Smooth muscle cell (in vitro differentiated cells): ENCODE measurements around the gene CFAP251. TPM values are rescaled to one million over a fixed set of nuclear protein-coding genes. Genes with fewer than 3 reads are reported as not detected.

Experiments
- DNase-seq: peaks from one replicate; lab custom pipeline; 2025; ENCODE audit not compliant: unreplicated experiment; lab: John Stamatoyannopoulos, UW
- H2AFZ ChIP-seq: fragments of 200-600 bp; sonication (generic); 2 replicates; pipeline ENCODE4 v1.6.0; 2016; ENCODE audit warnings: antibody characterized with exemption, low read depth, mild to moderate bottlenecking
- H3F3A ChIP-seq: fragments of 200-600 bp; sonication (generic); 2 replicates; pipeline ENCODE4 v1.6.0; 2017; ENCODE audit warnings: antibody characterized with exemption, low read depth
- H3K27ac ChIP-seq: fragments of 200-600 bp; sonication (generic); 2 replicates; pipeline ENCODE4 v1.5.1; 2016; ENCODE audit warnings: low read depth, mild to moderate bottlenecking
- H3K27me3 ChIP-seq: fragments of 200-600 bp; sonication (generic); 2 replicates; pipeline ENCODE4 v1.6.1; 2016; ENCODE audit warnings: low read depth, mild to moderate bottlenecking
- H3K36me3 ChIP-seq: fragments of 200-600 bp; sonication (generic); 2 replicates; pipeline ENCODE4 v1.5.1; 2016; ENCODE audit warnings: low read depth
- H3K4me1 ChIP-seq: fragments of 200-600 bp; sonication (generic); 2 replicates; pipeline ENCODE4 v1.5.1; 2016; ENCODE audit warnings: low read depth
- H3K4me2 ChIP-seq: fragments of 200-600 bp; sonication (generic); 2 replicates; pipeline ENCODE4 v1.6.0; 2016; ENCODE audit warnings: mild to moderate bottlenecking
- H3K4me3 ChIP-seq: fragments of 200-600 bp; sonication (generic); 2 replicates; pipeline ENCODE4 v1.5.1; 2016; ENCODE audit warnings: mild to moderate bottlenecking
- H3K79me2 ChIP-seq: fragments of 200-600 bp; sonication (generic); 2 replicates; pipeline ENCODE4 v1.6.0; 2016; ENCODE audit warnings: low read depth, mild to moderate bottlenecking
- H3K9ac ChIP-seq: fragments of 200-600 bp; sonication (generic); 2 replicates; pipeline ENCODE4 v1.6.0; 2016; ENCODE audit warnings: low read depth
- H3K9me3 ChIP-seq: fragments of 200-600 bp; sonication (generic); replicated peaks from 2 replicates; pipeline ENCODE4 v1.5.1; 2016; ENCODE audit warnings: low read depth
- H4K20me1 ChIP-seq: fragments of 200-600 bp; sonication (generic); 2 replicates; pipeline ENCODE4 v1.6.0; 2016; ENCODE audit warnings: low read depth
- WGBS: methylation state at CpG from one replicate; pipeline ENCODE4 v1.1.7; 2016; ENCODE audit warnings: low lambda C conversion rate; 5-methylcytosine and 5-hydroxymethylcytosine counted together
- polyA plus RNA-seq: library from polyadenylated mRNA; unstranded; fragments of >200 nt; fragmentation: Nextera tagmentation; extraction: Ambion mirVana; gene quantifications from 2 replicates; pipeline ENCODE4 v1.2.1, GENCODE V29; 2016
- total RNA-seq: library from RNA; depleted of rRNA; stranded (reverse); fragments of >200 nt; gene quantifications from 2 replicates; pipeline ENCODE4 v1.2.3, GENCODE V29; 2014
- TF ChIP-seq, protein P1 (sequence below): fragments of 200-600 bp; sonication (generic); IDR thresholded peaks from 2 replicates; pipeline ENCODE4 v1.5.1; 2017; ENCODE audit warnings: borderline replicate concordance, mild to moderate bottlenecking, antibody characterized with exemption; ENCODE audit not compliant: insufficient read depth, poor library complexity, severe bottlenecking

Gene CFAP251
- total and polyA plus RNA-seq, 2 experiments from 2014 or later = 1.2 to 5.0 TPM

DNA sequence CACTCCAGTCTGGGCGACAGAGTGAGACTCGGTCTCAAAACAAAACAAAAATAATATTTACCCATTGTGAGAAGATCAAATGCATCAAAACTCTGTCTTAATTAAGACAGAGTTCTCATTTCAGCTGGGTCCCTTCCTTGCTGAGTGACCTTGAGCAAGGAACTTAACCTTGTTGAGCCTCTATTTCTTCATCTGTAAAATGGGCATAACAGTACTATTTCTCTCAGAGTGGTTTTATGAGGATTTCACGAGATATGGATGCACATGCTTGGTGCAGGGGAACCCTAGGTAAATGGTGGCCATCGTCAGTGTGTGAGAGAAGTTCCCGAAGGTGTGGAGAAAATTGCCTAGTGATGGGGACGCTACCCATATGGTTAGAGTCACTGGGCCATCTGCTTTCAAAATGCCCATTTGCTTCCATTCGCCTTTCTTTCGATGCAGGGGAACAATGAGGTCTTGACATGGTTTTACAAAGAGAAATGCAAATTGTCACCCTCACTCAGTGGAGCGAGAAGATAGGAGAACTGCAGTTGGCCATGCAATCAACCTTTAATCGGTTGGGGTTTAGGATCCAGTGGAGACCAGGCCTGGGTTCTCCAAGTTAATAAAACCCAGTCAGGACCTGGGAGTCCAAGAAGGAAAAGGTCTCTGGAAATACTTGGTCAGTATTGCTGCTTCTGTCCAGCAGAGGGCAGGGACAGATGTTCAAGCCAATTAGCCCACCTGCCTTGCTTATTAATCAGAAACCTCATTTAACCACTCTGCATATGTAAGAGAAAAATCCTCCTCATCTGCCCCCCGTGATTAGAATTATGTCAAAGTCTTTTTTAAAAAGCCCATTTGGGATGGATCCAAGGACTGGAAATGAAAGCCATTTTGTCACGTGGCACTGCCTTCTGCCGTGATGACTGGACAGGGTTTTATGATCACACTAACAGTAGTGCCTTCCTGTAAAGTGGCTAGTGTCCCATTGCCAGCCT, 37.2 kb downstream of the CFAP251 start:
- no peaks in the 10 kb centered on the region for H3K79me2 ChIP-seq
- no peaks in the 10 kb centered on the region for H3K4me1 ChIP-seq
- H3K36me3 ChIP-seq = peaks cover 4% of the 10 kb centered on the region
- no peak overlapping the region for H3K27ac ChIP-seq
- no peaks in the 10 kb centered on the region for H4K20me1 ChIP-seq
- WGBS = 93% methylated on average over 13 of the region's 13 CpGs
- no peak overlapping the region for H2AFZ ChIP-seq
- TF ChIP-seq, protein P1, sequence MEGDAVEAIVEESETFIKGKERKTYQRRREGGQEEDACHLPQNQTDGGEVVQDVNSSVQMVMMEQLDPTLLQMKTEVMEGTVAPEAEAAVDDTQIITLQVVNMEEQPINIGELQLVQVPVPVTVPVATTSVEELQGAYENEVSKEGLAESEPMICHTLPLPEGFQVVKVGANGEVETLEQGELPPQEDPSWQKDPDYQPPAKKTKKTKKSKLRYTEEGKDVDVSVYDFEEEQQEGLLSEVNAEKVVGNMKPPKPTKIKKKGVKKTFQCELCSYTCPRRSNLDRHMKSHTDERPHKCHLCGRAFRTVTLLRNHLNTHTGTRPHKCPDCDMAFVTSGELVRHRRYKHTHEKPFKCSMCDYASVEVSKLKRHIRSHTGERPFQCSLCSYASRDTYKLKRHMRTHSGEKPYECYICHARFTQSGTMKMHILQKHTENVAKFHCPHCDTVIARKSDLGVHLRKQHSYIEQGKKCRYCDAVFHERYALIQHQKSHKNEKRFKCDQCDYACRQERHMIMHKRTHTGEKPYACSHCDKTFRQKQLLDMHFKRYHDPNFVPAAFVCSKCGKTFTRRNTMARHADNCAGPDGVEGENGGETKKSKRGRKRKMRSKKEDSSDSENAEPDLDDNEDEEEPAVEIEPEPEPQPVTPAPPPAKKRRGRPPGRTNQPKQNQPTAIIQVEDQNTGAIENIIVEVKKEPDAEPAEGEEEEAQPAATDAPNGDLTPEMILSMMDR = peak; percentile 44
- no peak overlapping the region for H3K9ac ChIP-seq
- DNase-seq = no peak
- H3F3A ChIP-seq = no peaks in the 10 kb centered on the region
- no peak overlapping the region for H3K4me3 ChIP-seq
- H3K9me3 ChIP-seq = no peaks in the 10 kb centered on the region
- no peaks in the 10 kb centered on the region for H3K27me3 ChIP-seq
- no peak overlapping the region for H3K4me2 ChIP-seq

DNA sequence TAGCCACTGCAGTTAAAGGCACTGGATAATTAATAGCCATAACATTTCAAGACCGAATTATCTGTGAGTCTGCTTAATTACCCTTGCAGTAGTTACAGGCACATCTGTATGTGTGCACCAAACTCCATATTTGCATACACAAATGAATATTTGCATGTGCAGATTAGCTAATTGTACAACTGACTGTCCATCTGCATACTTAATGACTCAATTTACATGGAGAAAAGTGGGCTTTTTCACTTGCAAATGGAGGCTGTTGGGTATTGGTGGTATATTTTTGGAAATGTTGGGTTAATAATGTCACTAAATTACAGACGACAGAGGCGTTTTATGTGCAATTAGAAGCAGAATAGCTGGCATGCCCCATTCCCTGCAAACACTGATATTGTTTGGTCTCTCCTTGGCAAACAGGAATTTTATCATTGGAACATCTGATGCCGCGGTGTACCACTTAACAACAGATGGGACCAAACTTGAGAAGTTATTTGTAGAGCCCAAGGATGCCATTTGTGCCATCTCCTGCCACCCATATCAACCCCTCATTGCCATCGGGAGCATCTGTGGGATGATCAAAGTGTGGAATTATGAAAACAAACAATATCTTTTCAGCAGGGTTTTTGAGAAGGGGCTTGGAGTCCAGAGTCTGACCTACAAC, 39.6 kb downstream of the CFAP251 start:
- TF ChIP-seq, protein P1 = no peak
- Histone ChIP-seq H3K79me2 (no peaks in the 10 kb centered on the region), H3K4me2 (no peak overlapping the region), H3K27ac (no peak overlapping the region), H3K4me1 (no peaks in the 10 kb centered on the region), H4K20me1 (no peaks in the 10 kb centered on the region), H3K36me3 (peaks cover 3% of the 10 kb centered on the region), H3K4me3 (no peak overlapping the region), H3K9ac (no peak overlapping the region), H3K27me3 (no peaks in the 10 kb centered on the region), H3F3A (no peaks in the 10 kb centered on the region), H2AFZ (no peak overlapping the region), H3K9me3 (no peaks in the 10 kb centered on the region)
- 91% methylated on average over 6 of the region's 6 CpGs for WGBS
- DNase-seq = no peak

DNA sequence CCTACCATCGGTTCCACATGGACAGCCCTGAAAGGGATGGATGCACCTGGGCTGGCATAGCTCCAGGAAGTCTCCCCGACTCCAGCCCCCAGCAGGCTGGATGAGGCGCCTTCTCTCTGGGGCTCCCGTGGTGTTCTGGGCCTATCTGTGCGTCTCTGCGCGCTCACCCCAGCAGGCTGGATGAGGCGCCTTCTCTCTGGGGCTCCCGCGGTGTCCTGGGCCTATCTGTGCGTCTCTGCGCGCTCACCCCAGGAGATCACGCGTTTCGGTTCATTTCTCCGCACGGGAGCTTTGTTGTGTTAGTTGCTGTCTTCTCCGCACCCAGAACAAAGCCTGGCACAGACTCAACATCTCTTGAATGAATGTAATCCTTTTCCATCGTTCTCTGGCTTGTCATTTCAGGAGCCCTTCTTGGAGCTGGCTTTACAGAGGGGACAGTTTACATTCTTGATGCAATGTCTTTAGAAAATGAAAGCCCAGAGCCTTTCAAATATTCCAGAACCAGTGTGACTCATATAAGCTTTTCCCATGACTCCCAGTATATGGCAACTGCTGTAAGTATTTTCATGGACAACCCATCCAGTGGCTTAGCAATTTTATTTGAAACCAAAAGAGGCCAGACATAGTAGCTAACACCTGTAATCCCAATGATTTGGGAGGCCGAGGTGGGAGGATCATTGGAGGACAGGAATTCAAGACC, 40.3 kb downstream of the CFAP251 start:
- H3K4me3 ChIP-seq = no peak overlapping the region
- no peaks in the 10 kb centered on the region for H3K9me3 ChIP-seq
- H3K9ac ChIP-seq = no peak overlapping the region
- no peaks in the 10 kb centered on the region for H3K36me3 ChIP-seq
- H3K27ac ChIP-seq = peak overlapping the region; percentile 59
- peak overlapping the region; percentile 53 for H3K4me2 ChIP-seq
- no peak for DNase-seq
- H3K79me2 ChIP-seq = no peaks in the 10 kb centered on the region
- H4K20me1 ChIP-seq = no peaks in the 10 kb centered on the region
- WGBS = 74% methylated on average over 21 of the region's 21 CpGs
- H3F3A ChIP-seq = no peaks in the 10 kb centered on the region
- H2AFZ ChIP-seq = no peak overlapping the region
- no peaks in the 10 kb centered on the region for H3K4me1 ChIP-seq
- TF ChIP-seq, protein P1 = no peak
- no peaks in the 10 kb centered on the region for H3K27me3 ChIP-seq
